GM18505 (cell line): ENCODE measurements around the gene PAK4.
"Not testable (repeated sequence)": the region's sequence is repeated elsewhere in the genome, so short reads cannot be mapped to it uniquely, and the experiment has no call there.

Source experiments
- ATAC-seq: cut with Tn5 transposase; IDR thresholded peaks from one replicate; pipeline ENCODE4 v1.9.1; 2021; ENCODE audit not compliant: unreplicated experiment
- POLR2A ChIP-seq: IDR thresholded peaks from 4 replicates; pipeline ENCODE4 v1.6.1; 2011; ENCODE audit warnings: borderline replicate concordance; ENCODE audit not compliant: insufficient read depth, insufficient read length; ENCODE audit errors: extremely low read depth

The PAK4 gene

DNA sequence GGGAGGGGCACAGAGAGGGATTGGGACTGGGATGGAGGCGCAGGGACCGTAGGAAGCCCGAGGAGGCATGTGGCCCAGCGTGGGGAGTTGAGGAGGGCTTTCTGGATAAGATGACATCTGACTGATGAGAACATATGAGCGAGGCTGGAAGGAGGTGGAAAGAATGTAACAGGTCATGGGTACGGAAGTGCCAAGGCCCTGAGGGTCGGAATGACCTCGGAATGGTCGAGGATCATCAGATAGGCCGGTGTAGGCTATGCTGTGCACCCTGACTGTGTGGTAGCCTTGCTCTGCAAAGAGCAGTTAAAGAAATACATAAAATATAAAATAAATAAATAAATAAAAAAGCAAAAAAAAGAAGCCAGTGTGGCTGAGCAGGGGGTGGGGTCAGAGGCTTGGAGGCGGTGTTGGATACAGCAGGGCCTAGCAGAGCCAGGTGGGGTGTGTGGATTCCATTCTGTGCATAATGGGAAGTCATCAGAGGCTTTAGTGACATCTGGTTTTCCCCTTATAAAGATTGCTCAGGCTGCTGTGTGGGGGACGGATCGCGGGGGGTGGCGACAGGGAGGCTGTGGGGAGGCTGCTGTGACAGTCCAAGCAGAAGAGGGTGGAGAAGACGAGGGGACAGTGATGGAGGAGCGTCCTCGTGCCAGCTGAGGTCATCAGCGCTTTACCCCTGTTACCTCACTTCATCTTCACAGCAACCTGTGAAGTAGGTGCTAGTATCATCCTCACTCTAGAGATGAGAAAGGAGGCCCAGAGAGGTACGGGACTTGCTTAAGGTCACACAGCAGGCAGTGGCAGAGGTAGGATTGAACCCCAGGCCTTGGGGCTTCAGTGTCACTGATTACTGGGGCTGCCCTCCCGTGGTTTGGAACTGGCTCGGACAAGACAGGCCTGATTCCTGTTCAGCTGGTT lies 5.0 kb downstream of the PAK4 start:
- TF ChIP-seq POLR2A: no peak
- ATAC-seq: no peak

DNA sequence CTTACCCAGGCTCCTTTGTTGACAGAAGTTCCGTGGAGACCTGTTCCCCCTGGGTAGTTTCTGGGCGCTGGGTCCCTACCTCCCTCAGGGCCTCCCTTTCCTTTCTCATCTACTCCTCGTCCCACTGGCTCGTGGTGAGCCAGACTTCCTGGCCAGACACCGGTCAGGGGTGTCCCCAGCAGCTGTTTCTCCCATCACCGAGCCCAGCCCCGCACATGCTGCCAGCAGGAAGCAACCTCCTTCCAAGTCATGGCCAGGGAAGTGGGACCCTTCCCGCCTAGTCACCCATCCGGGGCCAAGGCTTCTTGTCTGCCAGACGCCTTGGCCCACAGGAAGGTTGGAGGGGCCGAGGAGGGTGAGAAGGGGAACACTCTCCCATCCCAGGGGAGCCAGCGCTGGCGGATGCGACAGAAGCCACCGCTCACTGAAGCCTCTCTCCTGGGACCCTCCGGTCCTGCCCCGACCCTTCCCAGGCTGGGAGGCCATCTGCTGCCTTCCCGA lies 5.7 kb downstream of the PAK4 start:
- no peak for ATAC-seq
- no peak for TF ChIP-seq POLR2A

DNA sequence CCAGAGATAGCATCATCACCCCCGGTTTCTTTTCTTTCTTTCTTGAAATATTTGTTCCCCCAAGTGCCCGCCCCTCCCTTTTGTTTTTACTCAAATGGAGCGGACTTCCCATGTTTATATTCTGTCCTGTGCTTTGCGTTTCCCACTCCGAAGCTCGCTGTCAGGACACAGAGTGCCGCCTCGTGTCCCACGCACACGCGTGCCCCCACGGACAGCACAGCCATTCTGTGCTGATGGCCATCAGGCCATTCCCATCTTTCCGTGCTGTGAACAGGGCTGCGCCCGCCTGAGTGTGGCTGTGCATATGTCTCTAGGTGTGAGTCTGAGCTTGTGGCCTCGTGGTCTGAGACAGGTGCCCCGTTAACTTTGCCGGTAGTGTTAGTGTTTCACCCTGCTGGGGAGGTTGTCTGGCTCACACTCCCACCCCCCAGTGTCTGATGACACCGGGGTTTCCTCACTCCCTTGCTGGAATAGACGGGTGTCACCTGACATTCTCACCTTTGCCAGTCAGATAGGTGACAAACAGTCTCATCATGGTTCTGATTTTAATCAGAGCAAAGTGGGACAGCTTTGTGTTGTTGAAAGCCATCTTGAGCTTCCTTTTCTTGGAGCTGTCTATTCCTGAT lies 6.9 kb downstream of the PAK4 start:
- ATAC-seq: no peak
- TF ChIP-seq POLR2A: no peak

DNA sequence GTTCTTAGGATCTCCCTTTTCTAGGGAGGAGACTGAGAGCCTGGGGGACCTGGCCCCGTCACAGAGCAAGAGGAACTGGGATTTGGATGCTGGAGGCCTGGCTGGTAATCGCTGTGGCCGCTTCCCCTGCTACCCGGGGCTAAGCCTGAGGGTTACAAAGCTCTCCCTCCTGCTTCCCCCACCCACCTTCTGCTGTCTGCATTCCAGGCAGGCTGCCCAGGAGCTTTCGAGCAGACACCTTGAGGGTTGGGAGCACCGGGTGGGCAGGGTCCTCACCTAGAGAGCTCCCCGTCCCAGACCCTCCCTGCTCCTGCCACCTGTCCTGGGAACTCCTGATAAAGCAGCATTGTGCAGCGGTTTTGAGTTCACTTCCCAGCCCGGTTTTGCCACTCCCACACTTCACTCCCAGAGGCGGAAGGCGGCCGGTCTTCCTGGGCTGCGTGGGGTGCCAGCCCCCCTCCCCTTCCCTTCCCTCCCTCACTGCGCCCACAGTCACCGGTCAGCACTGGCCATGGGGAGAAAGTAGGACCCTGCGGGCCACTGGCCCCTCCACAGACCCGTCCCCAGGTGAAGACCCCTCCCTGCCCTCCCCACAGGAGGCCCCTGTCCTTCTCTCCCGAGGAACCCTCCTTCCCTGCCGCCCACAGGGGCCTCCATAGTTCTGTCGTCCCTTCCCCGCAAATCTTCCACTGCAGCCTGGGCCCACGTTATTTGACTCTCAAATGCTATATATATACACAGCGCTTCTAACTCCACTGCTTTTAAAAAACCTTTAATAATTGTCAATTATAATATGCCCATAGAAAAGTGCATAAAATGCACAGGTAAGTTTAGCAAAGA lies 8.1 kb downstream of the PAK4 start:
- no peak for ATAC-seq
- TF ChIP-seq POLR2A: no peak

DNA sequence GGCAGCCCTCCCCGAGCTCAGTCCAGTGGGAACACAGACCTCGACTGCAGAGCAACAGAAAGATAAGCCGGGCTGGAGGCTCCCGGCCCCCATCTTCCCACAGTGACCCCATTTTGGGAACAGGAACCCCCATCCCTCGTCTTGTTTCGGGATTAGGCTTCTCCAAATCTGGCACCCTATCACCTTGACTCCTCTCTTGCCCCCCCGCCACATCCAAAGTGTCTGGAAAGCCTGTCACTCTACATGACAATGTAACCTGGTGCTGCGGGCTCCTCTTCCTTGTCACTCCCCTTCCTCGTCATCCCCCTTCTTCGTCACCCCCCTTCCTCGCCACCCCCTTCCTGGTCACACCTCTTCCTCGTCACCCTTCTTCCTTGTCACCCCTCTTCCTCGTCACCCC lies 10.1 kb downstream of the PAK4 start:
- TF ChIP-seq POLR2A: no peak
- no peak for ATAC-seq

DNA sequence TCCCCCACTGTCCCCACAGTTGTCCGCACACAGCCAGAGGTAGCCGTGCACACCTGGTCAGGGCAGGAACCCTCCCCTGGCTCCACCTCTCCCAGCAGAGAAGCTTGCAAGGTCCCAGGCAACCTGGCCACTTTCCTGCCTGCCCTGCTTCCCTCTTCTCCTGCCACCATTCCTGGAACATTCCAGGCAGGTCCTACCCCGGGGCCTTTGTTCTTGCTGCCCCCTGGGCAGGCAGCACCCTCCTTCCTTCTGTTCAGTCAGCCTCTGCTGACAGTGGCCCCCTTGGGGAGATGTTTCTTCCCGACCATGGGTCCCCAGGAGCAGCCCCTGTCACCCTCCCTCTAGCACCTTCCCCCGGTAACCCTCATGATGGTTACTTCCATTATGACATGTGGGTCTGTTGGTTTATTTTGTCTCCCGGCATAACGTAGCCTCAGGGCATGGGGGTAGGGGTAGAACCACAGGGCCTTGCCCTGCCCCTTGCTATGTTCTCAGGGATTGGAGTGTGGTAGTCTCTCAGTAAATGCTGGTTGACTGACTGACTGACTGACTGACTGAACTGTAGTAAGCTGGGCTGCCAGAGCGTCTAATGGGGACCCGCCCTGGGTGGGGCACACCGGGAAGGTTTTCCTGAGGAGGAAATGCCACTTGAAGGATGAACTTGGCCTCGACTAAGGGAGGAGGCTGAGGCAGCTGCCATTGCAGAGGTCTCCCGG lies 10.8 kb downstream of the PAK4 start:
- no peak for ATAC-seq
- TF ChIP-seq POLR2A: no peak

DNA sequence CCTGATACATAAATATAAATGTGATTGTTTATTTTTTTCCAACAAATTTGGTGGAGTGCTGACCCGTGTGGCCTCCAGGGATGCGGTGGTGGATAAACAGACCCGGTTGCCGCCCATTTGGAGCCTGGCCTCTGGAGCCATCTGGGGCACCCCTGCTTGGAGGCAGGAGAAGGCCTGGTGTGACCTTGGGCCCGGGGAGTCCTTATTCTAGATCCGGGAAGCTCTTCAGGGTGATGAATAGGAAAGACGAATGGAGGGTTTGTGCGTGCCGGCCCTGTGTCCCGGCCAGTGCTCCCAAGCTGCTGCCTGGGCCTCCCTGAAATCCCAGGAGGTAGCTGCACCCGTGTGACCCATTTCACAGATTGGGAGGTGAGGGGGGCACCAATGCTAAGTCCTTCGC lies 11.5 kb downstream of the PAK4 start:
- TF ChIP-seq POLR2A: no peak
- no peak for ATAC-seq

DNA sequence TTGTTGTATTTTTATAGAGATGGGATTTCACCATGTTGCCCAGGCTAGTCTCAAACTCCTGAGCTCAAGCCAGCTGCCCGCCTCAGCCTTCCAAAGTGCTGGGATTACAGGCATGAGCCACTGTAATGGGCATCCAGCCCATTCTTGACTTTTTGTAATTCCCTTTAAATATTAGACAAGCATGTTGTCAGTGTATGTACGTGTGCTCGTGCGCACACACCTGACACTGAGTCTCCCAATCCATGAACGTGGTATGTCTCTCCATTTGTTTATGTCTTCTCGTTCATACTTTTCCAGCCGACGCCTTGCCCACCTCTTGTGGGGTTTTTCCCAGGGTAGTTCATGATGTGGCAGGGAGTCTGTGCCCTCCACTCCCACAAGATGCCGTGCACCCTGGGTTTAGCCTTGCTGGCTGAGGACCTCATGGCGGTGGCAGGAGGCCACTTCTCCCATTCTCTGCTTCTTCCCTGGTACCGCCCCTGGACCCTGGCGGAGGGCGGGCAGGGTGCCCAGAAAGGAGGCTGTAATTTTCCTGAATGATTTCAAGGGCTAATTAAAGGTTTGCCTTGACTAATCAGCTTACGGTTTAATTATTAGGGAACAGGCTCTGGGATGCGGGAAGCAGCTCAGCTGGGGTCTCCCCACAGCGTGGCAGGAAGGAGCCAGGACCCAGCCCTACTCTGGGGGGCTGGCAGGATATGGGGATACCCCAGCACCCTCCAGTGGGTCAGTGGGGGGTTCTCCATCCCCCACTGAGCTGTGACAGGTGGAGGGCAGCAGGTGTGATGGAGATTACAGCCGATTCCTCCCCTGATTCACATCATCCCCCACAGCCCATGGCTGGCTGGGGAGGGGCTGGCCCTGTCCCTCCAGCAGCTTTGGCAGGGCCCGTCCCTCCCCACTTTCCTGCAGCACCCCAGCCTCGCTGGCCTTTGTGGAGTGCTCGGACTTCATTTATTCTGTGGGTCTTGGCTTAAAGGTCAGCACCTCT lies 12.9 kb downstream of the PAK4 start:
- no peak for ATAC-seq
- no peak for TF ChIP-seq POLR2A

DNA sequence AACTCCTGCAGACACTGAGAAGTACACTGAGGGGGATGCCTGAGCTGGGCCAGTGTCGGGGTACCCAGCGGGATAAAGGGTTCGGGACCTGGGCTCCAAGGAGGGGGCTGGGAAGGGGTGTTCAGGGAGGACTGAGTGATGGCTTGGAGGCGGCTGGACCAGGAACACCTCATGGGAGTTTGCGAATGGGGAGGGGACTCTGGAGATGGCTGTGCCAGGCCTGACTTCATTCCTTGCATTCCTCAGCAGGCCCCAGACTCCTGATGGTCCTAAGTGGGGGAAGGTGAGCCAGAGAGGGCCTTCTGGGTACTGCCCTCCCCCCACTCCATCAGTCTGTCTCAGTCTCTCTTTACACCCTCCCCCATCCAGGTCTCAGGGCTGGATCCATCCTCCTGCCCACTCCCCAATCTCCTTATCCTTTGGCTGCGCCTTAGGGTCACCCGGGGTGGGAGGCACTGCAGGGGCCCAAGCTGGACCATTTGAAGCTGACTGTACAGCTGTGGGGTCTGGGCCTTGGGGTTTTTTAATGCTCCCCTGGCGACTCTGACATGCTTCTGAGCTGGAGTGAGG lies 13.8 kb downstream of the PAK4 start:
- ATAC-seq: no peak

DNA sequence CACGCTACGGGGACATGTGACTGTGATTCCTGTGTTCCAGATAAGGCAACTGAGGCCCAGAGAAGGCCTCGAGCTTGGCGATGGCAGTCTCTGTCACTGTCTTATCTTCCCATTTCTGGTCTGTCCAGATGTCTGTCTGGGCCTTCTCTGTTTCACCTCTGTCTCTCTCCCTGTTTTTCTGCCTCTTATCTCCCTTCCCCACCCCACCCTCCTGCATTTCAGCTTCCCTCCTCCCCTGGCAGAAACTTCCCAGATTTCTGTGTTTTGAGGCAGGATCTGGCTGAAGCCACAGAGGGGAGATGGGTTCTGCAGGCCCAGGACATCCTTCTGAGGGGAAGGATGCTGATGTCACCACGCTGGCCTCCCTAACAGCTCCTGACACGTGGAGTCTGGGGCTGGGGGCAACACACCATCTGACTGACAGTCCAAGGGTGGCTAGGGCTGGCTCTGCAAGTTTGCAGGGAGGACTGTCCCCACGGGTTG lies 14.4 kb downstream of the PAK4 start:
- no peak for ATAC-seq
- TF ChIP-seq POLR2A: no peak

More for the DNA sequence above, 13.8 kb downstream of the PAK4 start:
- TF ChIP-seq POLR2A: no peak

DNA sequence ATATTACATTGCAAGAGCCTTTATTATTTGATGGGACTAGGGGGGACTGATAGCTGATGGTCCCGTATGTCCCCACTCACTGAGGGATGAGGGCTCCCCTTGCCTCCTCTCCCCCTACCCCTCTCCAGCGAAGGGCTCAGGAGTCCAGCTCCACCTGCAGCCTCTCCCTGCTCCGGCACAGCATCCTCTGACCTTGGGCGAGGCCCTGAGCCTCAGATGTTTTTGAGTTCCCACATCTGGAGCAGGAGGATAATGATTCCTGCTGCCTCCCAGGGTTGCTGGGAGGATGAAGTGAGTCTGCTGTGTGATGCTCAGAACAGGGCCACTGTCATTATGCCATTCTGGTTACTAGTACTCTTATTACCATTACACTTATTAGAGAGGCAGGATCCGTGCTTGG lies 15.0 kb downstream of the PAK4 start:
- ATAC-seq: no peak
- TF ChIP-seq POLR2A: no peak

DNA sequence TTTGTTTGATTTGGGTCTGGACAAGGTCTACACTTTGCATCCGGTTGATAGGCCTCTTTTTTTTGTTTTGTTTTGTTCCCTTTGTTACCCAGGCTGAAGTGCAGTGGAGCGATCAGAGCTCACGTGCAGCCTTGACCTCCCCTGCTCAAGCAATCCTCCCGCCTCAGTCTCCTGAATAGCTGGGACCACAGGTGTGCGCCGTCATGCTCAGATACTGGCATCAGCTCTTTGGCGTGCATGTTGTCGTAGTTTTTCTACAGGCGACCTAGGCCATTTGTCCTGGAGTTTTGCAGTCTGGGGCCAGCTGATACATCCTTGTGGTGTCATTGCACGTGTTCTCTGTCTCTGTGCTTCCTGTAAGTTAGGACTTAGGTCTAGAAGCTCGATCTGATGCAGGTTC lies 16.3 kb downstream of the PAK4 start:
- ATAC-seq: no peak
- TF ChIP-seq POLR2A: no peak

DNA sequence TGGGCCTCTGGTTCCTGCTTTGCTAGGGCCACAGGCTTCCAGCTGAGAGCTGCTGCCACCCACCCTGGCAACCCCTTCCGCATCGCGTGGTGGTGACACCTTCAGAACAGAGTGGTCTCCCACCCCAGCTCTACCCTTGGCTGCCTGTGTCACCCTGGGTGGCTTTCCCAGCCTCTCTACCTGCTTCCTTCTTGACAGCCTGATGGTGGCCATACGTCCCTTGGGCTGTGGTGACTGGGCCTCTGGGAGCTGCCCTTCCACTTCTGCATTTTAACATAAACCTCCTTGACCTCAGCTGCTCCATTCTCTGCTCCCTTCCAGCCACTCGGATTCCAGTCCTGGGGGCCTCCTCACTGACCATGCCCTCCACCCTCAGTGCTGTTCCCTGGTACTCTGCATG lies 17.0 kb downstream of the PAK4 start:
- TF ChIP-seq POLR2A: no peak
- no peak for ATAC-seq

DNA sequence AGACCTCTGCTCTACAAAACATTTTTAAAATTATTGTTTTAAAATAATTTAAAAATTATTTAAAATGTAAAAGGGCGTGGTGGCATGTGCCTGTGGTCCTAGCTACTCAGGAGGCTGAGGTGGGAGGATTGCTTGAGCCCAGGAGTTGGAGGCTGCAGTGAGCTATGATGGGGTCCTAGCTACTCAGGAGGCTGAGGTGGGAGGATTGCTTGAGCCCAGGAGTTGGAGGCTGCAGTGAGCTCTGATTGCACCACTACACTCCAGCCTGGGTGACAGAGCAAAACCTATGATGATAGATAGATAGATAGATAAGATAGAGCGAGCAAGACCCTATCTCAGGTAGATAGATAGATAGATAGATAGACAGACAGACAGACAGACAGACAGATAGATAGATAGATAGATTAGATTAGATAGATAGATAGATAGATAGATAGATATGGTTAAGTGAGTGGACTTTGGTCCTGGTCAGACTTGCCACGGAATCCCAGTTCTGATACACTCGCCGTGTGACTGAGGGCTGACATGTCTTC lies 18.2 kb downstream of the PAK4 start:
- not testable (repeated sequence) for ATAC-seq
